RCC 7860 (cell line): ENCODE measurements around the gene SYNDIG1.

Experiments
- DNase-seq: peaks from one replicate; pipeline ENCODE4 v3.0.0-alpha.2; 2015; ENCODE audit warnings: low spot score
- FAIRE-seq: peaks from 2 replicates; lab custom pipeline; 2012; peaks lifted over from hg19 to GRCh38; lab: Jason Lieb, UNC

Gene SYNDIG1

DNA sequence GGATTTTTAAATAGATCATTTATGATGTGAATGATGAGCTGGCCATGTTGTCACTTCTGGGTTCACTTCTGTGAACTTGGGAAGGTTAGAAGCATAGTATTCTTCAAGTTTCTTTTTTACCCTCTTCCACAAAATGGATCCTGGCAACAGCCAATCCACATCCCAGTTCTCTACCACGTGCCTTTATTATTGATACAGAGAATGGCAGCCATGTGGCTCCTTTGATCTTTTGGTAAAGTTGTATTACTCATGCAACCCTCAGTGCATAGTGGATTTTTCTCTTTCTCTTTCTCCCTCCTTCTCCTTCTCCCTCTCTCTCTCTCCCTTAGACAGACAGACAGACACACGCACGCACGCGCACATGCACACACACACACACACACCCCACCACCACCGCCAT is 50.0 kb downstream of the SYNDIG1 start:
- DNase-seq (no peak), FAIRE-seq (no peak)

DNA sequence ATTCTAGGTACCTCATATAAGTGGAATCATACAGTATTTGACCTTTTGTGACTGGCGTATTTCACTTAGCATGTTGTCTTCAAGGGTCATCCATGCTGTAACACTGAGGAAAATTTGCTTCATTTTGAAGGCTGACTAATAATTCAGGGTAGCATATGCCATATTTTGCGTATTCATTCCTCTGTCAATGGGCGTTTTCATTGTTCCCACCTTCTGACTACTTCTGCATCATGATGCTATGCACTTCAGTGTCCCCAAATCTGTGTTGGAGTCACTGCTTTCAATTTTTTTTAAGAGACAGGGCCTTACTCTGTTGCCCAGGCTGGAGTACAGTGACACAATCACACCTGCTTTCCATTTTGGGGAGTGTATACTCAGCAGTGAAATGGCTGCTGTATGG is 51.6 kb downstream of the SYNDIG1 start:
- FAIRE-seq (no peak), DNase-seq (no peak)

DNA sequence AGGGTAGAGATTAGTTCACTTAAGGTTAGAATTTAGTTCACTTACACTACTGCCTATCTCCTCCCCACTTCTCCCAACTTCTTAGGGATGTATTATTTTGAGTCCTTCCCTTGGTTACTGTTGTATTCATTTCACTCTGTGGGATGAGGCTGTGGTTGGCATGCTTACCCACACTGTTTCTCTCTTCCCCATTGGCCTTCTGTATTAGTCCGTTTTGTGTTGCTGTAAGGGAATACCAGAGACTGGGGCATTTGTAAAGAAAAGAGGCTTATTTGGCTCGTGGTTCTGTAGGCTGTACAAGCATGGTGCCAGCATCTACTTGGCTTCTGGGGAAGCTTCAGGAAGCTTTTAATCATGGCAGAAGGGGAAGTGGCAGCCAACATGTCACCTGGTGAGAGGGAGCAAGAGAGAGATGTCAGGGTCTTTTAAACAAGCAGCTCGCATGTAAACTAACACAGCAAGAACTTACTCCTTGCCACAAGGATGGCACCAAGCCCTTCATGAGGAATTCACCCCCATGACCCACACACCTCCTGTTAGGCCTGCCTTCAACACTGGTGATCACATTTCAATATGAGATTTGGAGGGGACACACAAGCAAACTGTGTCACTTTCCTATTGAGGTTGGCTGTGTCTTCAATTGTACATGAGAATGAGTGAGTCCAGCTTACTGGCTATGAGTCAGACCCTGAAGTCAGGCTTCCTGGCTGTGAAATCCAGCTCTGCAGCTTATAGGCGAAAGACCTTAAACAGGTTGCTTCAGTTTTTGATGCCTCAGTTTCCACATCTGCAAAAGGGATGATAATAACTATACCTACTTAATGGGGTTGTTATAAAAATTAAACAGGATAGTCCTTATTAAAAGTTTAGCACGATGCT is 53.3 kb downstream of the SYNDIG1 start:
- DNase-seq (no peak), FAIRE-seq (no peak)

DNA sequence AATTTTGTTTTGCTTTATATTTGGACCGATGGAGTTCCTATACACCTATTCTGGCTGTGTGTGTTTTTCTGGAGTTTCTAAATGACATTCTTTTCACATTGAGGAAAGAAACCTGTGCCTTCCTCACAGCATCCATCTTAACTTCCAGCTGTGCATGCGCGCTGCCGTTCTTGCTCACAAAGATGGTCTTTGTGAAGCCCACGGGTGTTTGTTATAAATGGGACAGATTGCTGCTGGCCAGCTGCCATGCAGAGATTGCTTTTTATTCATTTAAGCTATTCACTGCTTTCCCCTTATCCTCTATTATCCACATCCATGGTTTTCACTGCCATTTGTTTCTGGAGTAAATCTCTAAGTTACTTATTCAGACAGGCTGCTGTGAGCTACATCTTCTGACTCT is 54.2 kb downstream of the SYNDIG1 start:
- DNase-seq (no peak), FAIRE-seq (no peak)

DNA sequence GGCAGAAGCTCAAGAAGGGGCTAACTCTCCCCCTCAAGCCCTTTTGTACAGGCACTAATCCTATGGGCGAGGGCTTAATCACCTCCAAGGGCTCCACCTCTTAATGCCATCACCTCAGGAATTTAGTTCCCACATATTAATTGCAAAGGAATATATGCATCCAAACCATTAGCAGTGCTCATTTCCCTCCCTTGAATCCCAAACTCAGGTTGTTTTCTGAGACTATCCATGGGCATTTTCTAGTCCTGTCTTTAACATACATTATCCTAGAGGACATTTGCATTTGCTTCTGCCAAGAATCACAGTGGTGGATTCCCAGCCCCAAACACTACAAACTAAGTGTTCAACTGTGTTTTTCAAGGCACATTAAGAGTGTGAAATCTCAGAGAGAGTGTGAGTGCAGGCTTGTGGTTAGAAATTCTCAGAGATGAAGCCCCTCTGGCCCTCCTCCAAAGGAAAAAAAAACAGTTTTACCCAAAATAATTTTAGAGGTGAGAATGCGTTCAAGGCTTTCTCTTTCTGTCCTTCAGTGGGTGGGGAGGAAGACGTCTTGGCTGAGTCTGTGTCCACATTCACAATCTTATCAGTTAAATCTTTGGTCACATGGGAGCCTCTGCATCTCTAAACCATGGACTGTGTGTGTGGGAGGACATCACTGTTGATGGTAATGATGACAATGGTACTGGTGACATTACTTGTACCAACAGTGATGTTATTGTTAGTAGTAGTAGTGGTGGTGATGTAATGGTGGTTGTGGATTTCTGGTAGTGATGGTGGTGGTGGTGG is 59.3 kb downstream of the SYNDIG1 start:
- DNase-seq (no peak), FAIRE-seq (no peak)

DNA sequence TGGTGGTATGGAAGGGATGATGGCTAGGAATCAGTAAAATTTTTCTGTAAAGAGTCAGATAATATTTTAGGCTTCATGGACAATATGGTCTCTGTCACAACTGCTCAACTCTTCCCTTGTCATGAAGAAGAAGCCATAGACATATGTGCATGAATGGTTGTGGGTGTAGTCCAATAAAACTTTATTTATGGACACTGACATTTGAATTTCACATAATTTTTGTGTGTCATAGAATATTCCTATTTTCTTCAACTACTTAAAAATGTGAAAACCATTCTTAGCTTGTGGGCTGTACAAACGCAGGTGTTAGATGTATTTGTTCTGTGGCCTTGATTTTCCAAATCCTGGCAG is 59.9 kb downstream of the SYNDIG1 start:
- DNase-seq, result no peak
- no peak for FAIRE-seq

DNA sequence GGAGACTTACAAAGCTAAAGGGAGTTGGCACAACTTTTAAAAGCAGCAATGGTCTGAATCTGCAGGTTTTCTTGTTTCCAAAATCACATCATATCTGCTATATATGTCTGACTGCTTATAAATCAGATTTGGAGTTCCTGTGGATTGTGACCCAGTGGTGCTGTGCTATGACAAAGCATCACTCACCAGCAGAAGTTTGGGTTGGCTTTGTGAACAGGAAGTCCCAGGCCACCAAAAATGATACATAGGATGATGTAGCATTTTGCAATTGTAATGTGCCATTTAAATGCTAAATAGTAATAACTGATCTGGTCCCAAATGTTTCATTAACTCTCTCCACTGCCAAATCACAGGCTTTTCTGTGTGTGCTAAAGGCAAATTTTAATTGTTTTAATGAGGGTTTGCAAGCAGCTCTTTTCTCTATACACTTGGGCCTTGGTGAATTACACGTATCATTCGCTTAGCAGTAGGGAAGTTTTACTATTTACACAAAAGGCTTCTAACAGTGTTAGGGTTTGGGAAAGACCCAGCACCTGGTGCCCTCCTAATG is 60.8 kb downstream of the SYNDIG1 start:
- DNase-seq (no peak), FAIRE-seq (no peak)

DNA sequence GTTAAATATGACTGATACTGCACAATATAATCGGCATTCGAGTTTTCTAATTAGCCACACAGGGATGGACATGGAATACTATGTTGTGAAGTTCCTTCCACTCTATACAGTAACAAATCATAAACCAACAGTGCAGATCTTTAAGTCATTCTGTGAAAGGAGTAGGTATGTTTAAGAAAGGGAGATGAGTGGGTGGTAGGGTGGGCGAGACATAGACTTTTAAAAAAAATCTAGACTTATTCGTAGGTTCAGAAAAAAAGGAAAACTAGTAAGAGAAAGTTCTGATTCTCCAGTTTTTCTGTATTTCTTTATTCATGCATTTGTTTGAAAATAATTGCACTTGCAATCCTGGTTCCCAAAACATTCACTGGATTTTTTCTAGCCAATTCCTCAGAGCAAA is 61.8 kb downstream of the SYNDIG1 start:
- DNase-seq, result no peak
- no peak for FAIRE-seq

DNA sequence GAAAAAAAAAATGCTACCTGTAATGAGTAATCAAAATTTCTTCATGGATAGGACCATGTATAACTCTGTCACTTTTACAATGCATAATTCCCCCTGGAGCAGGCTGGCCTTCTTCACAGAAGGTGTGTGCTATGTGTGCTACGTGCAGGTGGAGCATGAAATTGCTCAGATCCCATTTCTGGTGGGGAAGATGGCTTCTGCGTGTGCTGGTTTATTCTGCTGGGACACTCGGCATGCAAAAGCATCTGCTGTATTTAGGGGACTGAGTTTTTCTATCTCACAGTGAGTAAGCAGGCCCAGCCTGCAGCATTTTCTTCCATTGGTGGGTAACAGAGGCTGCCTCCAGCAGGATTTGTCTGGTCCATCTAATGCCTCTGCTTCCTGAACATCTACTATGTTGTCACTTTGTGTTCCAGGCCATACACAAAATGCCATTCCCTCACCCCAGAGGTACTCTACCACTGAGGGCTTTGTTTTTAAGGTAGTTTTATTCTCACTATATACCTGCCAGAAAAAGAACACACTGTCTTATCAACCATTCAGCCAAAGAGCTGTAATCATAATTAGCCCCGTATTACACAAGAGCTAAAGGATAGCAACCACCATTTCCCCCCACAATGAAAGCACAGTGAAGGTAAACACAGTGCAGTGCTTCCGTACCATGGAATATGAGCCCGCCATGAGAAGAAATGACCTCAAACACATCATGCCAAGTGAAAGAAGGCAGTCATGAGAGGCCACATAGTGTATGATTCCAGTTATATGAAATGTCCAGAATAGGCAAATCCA is 62.4 kb downstream of the SYNDIG1 start:
- DNase-seq (no peak), FAIRE-seq (no peak)

DNA sequence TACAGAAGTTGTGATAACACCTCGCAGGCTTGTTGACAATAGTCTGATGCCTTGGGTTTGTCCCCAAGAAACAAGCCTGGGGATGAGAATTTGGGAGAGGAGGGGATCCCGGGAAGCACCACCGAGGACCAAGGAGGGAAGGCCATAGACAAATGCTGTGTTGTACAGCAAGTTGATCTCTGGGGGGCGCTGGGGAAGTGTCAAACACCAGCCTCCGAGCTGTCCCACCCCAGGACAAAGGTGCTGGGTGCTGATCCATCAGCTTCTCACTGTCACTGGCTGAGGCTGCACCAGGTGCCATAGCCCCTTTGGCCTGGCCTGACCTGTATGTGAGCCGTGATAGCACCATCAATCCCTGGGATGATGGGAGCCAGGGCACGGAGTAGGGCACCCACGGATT is 64.0 kb downstream of the SYNDIG1 start:
- FAIRE-seq, result no peak
- no peak for DNase-seq

DNA sequence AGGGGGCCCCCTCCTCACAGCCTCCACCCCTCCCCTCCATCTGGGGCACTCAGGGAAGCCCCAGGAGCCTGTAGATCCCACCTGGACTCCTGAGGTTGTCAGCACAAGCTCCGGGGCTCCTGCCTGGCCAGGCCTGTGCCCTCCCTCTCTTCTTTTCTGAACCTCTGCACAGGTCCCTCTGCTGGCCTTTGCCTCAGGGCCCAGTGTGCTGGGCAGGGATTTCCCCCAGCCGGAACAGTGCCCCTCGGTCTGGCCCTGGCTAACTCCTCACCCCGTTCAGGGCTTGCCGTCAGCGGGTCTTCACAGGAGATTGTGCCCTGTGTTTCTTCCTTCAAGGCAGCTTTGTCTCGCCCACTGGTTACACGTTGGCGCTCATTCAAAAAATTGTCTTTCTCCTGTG is 64.9 kb downstream of the SYNDIG1 start:
- DNase-seq (no peak), FAIRE-seq (no peak)

DNA sequence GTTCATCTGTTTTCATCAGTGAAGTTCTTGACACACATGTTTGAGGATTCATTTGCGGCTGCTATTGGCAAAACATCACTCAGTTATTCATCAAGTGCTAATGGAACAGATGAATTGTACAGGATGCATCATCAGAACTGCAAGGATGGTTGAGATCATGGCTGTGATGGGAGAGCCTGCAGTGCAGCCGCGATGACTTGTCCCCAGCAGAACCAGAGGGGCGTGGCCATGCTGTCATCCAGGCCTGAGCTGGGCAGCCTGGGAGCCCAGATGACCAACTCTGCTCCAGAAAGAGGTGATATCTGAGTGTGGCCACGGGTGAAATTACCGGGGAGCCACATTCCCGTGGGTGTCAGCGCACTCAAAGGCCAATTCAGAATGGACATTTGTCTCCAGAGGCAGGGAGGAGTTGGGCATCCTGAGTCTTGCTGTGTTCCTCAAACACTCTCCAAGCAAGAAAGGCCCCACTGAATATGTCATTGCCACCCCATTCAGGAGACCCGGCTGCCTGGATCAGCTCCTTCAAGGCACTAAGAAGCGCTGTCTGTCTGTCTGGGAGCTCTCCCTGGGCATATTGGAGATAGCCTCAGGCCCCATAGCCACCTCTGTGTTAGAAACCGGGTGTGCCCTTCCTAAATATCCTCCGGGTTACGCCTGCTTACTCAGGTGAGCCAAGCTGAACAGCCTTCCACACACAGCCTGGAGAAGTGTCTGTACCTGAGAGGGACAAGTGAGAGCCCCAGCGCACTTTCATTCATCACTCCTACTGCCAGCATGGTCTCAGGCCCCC is 66.7 kb downstream of the SYNDIG1 start:
- DNase-seq (no peak), FAIRE-seq (no peak)

DNA sequence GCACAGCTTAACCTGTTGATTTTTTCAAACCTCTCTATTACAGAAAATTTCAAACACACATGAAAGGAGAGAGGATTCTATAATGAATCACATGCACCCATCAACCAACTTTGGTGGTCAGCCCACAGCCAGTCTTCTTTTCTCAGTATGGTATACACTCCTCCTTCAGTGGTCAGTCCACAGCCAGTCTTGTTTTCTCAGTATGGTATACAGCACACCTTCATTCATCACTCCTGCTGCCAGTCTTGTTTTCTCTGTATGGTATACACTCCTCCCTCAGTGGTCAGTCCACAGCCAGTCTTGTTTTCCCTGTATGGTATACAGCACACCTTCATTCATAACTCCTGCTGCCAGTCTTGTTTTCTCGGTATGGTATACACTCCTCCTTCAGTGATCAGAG is 67.8 kb downstream of the SYNDIG1 start:
- FAIRE-seq, result no peak
- no peak for DNase-seq

DNA sequence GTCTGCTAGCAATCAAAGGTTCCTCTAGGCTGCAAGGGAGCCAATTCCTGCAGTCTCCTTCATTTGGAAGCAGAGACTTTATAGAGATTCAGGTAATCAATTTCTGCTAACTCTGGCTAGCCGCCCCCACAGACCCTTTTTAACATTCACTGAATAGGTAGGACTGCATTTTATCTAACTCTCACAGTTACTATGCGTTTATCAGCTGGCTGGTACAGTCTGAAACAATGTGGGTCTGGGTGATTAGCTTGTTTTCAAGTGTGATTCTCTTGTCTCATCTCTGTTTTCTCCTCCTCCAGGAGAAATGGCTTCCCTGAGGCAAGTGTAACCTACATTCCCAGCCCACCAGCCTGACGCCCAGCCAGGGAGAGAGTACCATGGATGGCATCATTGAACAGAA is 73.3 kb downstream of the SYNDIG1 start:
- DNase-seq, result no peak
- no peak for FAIRE-seq

DNA sequence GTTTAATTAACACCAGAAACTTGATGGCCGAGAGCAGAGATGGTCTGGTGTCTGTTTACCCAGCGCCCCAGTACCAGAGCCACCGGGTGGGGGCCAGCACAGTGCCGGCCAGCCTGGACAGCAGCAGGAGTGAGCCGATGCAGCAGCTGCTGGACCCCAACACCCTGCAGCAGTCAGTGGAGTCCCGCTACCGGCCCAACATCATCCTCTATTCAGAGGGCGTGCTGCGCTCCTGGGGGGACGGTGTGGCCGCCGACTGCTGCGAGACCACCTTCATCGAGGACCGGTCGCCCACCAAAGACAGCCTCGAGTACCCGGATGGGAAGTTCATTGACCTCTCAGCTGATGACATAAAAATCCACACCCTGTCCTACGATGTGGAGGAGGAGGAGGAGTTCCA is 73.7 kb downstream of the SYNDIG1 start:
- DNase-seq, result no peak
- no peak for FAIRE-seq

DNA sequence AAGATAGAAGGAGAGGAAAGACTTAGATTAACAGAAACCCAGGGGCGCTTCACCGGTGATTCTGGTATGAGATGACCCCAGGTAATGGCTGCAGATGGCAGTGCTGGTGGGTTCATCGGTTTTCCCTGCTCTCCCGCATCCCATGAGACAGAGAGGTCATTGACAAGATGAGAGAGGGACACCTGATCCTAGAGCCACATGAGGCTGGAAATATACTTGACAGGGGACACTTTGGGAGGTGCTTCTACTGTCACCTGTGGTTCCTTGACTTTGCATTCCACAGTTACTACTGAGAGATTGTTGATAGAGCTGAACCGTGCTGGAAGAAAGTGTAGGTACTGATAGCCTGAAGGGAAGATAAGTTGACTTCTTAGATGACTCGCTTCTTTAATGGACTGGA is 74.3 kb downstream of the SYNDIG1 start:
- no peak for FAIRE-seq
- DNase-seq, result no peak

DNA sequence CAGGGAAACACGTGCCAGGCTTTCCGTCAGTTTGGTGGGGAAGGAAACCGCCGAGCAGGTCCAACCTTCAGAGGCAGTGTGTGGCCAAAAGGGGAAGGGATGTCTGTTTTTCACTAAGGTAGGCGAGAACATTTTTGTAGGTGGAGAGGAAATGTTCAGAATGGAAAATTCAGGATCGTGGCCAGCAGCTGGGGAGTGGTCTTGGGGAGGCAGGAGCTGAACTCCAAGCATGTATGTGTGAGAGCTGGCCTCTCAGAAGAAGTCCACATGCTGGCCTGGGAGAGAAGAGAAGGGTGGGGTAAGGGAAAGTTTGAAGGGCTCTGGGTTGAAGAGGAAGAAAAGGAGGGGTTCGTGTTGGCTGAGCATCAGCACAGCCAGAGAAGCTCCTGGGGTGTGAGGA is 74.9 kb downstream of the SYNDIG1 start:
- no peak for FAIRE-seq

DNA sequence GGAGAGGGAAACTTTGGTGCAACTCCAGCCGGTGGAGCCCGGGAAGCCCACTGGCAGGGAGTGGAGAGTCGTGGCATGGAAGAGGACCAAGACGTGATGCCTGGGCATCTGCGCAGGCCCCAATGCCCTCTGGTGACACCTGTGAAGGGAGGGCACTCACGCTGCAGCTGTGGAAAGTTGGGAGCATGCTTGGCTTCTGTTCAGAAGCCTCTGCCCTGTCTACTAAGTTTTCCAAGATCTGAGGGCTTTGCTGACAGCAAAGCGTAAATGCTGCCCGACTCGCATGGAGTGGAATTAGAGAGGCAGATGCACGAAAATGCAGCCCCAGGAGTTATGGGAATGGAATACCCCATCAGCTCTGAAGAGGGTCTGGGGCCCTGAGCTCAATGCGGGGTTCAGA is 75.7 kb downstream of the SYNDIG1 start:
- no peak for DNase-seq
- FAIRE-seq, result no peak

More for the DNA sequence above, 74.9 kb downstream of the SYNDIG1 start:
- DNase-seq, result no peak

DNA sequence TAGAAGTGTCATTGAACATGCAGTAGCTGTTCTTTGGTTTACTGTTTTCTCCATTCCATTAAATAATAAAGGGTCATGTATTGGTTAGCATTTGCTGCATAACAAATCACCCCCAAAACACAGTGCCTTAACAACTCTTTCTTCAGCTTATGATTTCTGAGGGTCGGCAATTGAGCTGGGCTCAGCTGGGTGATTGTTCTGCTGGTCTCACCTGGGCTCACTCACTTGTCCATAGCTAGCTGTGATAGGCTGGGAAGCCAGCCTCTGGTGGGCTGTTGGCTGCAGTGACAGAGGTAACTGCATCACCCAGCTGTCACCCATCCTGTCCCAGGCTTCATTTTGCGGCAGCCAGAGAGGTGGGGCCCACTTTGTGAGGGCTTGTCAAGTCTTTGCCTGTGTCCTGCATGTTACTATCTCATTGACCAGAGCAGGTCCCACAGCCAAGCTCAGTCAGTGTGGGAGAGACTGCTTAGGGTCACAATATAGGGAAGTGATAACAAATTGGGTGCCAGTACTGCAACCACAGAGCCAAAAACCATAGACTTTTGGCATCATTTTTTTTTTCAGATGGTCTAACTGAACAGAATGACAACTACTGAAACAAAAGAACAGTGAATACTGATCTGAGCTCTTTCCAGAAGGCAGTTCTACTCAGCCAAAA is 76.9 kb downstream of the SYNDIG1 start:
- FAIRE-seq, result no peak
- no peak for DNase-seq

DNA sequence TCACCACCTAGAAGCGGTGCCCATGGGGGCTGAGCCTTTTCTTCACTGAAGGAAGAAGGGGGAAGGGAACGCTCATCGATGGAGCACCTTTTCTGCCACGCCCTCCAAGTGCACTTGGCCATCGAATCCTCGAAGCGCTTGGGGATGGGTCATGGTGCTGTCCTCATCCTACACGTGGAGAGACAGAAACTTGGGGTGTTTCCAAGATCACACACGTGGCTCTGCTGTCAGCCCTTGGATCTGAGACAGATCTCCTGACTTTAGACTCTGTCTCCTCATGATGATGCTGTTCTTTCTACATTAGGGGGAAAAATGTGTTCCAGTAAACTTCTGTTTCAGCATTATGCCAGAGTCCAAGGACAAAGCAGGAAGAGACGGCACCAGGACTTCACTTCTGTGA is 78.5 kb downstream of the SYNDIG1 start:
- FAIRE-seq, result no peak

More for the DNA sequence above, 78.5 kb downstream of the SYNDIG1 start:
- no peak for DNase-seq
